ENCODE data around the gene ZFYVE26. TPM values are rescaled to one million over a fixed set of nuclear protein-coding genes. Genes with fewer than 3 reads are reported as not detected.

ZFYVE26 gene
- total and polyA plus RNA-seq, 2 of the 8 experiments (the other 6 are each of a cell fraction or from before 2014, with no cell fraction given) = 13.0 to 23.3 TPM

- H3K27ac ChIP-seq (ENCODE audit: low read depth, low read length) = no peak overlapping the region
- no peak overlapping the region for H3K14ac ChIP-seq (ENCODE audit: insufficient read length)
- WGBS, 2 experiments (ENCODE audit: extremely low coverage in 1 of 2, insufficient coverage in 1 of 2, insufficient read length in 1 of 2, insufficient replicate concordance in 2 of 2, low coverage in 1 of 2, low lambda C conversion rate in 2 of 2, missing lambda C conversion rate in 1 of 2) = 89% methylated on average over 1 of the region's 1 CpG; no CpG with 5 or more reads in 1 of the 2 experiments
- no peak overlapping the region for H2BK5ac ChIP-seq (ENCODE audit: low read depth, low read length)
- FAIRE-seq (no peak), DNase-seq (ENCODE audit: low read depth in 1 of 2, low spot score in 2 of 2) (no peak)
- H3K36me3 ChIP-seq (ENCODE audit: control insufficient read depth in 2 of 4, insufficient read depth in 4 of 4, low read length in 3 of 4) = peaks cover 0 to 4% (median 0%) of the 10 kb centered on the region in 4 experiments; a peak in 3 of 8 replicates
- no peak overlapping the region for H2BK120ac ChIP-seq (replicated peaks; ENCODE audit: low read depth, low read length)
- no peaks in the 10 kb centered on the region; the same call in 1 of the 2 replicates for H3K23me2 ChIP-seq (ENCODE audit: low read depth, low read length)
- no peak overlapping the region for H3K9ac ChIP-seq (replicated peaks in 1 of 4; ENCODE audit: extremely low read depth in 1 of 4, low read depth in 3 of 4, low read length in 3 of 4)
- no peak overlapping the region for H3K18ac ChIP-seq (ENCODE audit: extremely low read depth, low read length)
- no peak overlapping the region for H3K4ac ChIP-seq (replicated peaks; ENCODE audit: insufficient read length, low read depth, low read length)
- H4K20me1 ChIP-seq (replicated peaks in 1 of 2; ENCODE audit: control insufficient read depth in 1 of 2, insufficient read depth in 2 of 2, low read length in 2 of 2) = no peaks in the 10 kb centered on the region
- no peak overlapping the region for H4K8ac ChIP-seq (ENCODE audit: extremely low read depth, insufficient read depth, low read length)
- H3K27me3 ChIP-seq (replicated peaks in 1 of 4; ENCODE audit: control insufficient read depth in 3 of 4, extremely low read depth in 1 of 4, insufficient read depth in 3 of 4, low read length in 3 of 4) = no peaks in the 10 kb centered on the region
- no peak overlapping the region for H2BK12ac ChIP-seq (ENCODE audit: low read depth, low read length)
- no peak overlapping the region for H4K91ac ChIP-seq (replicated peaks; ENCODE audit: insufficient read length, low read length)
- ChIA-PET CTCF (ENCODE audit: partially characterized antibody) (interaction anchor here (1.0 kb wide), 1 partner anchor 43 kb away, joined by 4 read pairs; no protein-coding TSS in a partner anchor), POLR2A (ENCODE audit: partially characterized antibody) (no interaction called here)
- H3K23ac ChIP-seq (ENCODE audit: insufficient read length) = no peak overlapping the region
- no peak overlapping the region for H2BK15ac ChIP-seq (ENCODE audit: low read length)
- no peaks in the 10 kb centered on the region for H3K4me1 ChIP-seq (replicated peaks in 1 of 4; ENCODE audit: control insufficient read depth in 3 of 4, insufficient read depth in 4 of 4, low read length in 3 of 4)
- H3K79me2 ChIP-seq (ENCODE audit: control insufficient read depth in 1 of 2, insufficient read depth in 2 of 2, low read length in 2 of 2) = no peaks in the 10 kb centered on the region
- H3K56ac ChIP-seq (replicated peaks; ENCODE audit: insufficient read length, low read depth, low read length) = no peak overlapping the region
- no peak overlapping the region for H3K4me3 ChIP-seq (ENCODE audit: extremely low read depth in 1 of 4, insufficient read depth in 2 of 4, low read depth in 3 of 4, low read length in 4 of 4)
- no peak overlapping the region for H3K4me2 ChIP-seq (ENCODE audit: insufficient read depth in 1 of 2, low read depth in 2 of 2, low read length in 2 of 2)
- H2AFZ ChIP-seq (ENCODE audit: low read length) = no peak overlapping the region
- H3K9me3 ChIP-seq (ENCODE audit: insufficient read depth in 2 of 2, low read depth in 1 of 2, low read length in 1 of 2) = no peaks in the 10 kb centered on the region
- TF ChIP-seq SIX5 (IDR thresholded peaks at IDR 0.05; ENCODE audit: low read depth, low read length) = no peak
- no peak for TF ChIP-seq GABPA (IDR thresholded peaks at IDR 0.05; ENCODE audit: borderline replicate concordance, insufficient read depth, low read length)
- H2AK5ac ChIP-seq (ENCODE audit: low read depth, low read length) = no peak overlapping the region
- no peaks in the 10 kb centered on the region for H3K79me1 ChIP-seq (ENCODE audit: low read depth, low read length)
- H2BK20ac ChIP-seq (ENCODE audit: low read length) = no peak overlapping the region
- H4K5ac ChIP-seq (ENCODE audit: insufficient read length, low read depth, low read length) = no peak overlapping the region
These were observed 17.0 kb upstream of the ZFYVE26 start for GRCh38 chr14:67833403-67833802.

Data from H1 (cell line).